ENCODE results near the gene SYDE2.
"Not testable (repeated sequence)": the region's sequence is repeated elsewhere in the genome, so short reads cannot be mapped to it uniquely, and the experiment has no call there.

The SYDE2 gene

DNA sequence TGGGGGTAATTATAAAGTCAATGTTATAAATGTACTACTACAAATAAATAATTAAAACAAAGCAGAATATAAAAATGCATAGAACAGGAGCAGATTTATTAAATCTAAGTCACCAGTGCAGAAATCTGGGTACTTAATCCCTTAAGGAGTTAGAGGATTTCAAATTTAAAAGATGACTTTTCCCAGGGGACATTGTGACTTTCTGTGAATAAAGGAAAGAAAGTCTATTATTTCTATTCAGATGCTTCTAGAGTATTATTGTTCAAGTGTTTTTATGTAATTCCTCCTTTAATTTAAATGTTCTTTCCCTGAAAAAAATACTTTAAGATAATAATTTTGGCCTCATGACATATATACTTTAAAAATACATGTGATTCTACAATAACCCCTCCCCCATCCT is 43.4 kb downstream of the SYDE2 start:
- no peak for DNase-seq

DNA sequence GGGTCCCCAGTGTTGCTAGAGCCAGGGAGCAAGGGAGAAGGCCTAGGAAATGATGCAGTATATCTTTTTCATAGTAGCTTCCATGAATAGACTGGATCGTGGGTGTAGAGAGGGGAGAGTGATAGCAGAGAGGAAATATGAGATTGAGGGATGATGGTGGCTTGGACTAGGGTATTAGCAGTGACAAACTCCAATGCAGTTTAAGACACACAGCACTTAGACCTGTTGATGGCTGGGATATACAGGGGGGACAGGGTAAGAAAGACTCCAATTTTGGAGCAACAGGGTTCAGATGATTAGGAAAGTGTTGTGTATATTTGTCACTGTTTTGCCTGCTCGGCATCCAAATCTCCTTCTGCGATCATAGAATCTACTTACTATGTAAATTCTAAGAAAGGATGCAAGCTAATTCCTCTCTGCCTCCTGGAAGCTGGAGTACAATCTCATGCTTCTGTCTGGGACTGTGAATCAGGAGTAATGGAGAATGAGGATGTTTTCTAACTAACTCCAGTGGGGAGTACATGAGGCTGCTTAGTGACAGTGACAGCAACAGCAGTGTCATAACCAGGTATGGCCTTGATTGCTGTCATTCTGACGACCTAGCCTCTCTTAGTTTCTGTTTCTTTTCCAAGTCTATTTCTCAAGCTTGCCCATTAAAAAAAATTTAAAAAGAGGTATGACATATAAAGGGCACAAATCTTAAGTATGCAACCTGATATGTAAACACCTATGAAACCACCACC is 47.5 kb downstream of the SYDE2 start:
- no peak for DNase-seq

GRCh38 chr1:85151446-85151845 is 49.4 kb downstream of the SYDE2 start:
- DNase-seq: no peak

- no peak for DNase-seq
Observed at GRCh38 chr1:85149805-85150204, 51.0 kb downstream of the SYDE2 start.

DNA sequence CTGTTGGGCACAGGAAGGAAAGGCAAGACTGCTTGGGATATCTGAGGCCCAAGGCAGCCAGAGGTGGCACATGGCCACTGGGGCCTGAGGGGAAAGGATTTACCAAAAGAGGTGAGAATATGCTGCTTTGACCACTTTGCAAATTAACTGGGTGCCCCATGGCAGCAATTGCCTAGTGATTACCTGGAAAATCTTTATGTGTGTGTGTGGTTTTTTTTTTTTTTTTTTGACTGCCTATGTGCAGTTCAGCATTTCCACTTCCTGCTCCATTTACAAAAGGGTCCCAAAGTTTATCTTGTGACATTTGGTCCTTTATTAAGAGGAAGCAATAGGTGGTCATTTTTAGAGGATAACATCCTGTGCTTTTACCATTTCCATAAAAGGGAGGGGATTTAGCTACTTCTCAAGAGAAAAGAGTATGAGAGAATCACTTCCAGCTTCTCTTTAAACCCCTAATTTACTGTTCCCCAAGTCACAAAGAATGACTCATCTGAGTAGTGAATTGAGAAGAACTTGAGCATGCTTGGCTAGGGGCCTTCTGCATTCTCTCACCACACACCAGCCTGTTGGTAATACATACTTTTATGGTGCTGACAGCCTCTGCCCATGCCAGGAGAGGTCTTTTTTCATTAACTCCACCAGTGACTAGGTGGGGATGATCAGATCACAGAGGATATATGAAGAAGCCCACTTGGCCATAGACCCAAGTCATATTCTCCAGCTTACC is 52.1 kb downstream of the SYDE2 start:
- no peak for DNase-seq

DNA sequence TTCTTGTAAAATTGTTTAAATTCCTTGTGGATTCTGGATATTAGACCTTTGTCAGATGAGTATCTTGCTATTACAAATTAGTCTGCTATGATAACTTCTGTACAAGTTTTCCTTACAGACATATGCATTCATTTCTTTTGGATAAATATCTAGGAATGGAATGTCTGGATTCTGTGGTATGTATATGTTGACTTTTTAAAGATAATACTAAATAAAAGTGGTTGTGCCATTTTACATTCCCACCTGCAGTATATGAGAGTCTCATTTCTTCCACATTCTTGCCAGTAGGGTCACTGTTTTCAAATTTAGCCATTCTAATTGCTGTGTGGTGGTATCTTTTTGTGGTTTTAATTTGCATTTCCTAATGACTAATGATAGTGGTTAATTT is 53.9 kb downstream of the SYDE2 start:
- DNase-seq: no peak

- not testable (repeated sequence) for DNase-seq
Observed at GRCh38 chr1:85146298-85146971, 54.4 kb downstream of the SYDE2 start.

DNA sequence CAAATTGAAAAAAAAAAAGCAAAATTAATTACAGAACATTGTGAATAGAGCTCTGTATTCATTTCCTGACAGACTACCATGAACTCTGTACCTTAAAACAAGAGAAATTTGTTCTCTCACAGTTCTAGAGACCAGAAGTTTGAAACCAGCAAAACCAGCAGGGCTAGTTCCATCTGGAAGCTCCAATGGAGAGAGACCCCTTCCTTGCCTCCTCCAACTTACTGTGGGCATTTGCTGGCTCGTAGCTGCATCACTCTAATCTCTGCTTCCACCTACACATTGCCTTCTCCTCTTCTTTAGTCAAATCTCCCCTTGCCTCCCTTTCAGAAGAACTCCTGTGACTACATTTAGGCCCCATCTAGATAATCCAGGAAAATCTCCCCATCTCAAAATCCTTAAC is 56.5 kb downstream of the SYDE2 start:
- no peak for DNase-seq

DNA sequence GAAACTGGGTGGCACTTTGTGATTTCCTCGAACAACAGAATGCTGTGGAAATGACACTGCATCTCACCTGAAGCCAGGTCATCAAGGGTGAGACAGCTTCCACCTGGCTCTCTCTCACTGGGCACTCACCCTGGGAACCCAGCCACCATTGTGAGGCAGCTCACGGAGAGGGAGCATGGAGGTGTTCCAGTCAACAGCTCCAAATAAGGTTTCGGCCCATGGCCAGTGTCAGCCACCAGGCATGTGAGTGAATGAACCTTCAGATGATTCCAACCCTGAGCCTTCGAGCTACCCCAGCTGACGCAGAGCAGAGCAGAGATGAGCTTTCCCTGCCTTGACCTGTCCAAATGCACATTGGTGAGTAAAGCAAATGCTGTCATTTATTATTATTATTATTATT is 58.1 kb downstream of the SYDE2 start:
- DNase-seq: no peak

- not testable (repeated sequence) for DNase-seq
Observed at GRCh38 chr1:85138439-85138838, 62.4 kb downstream of the SYDE2 start.

DNA sequence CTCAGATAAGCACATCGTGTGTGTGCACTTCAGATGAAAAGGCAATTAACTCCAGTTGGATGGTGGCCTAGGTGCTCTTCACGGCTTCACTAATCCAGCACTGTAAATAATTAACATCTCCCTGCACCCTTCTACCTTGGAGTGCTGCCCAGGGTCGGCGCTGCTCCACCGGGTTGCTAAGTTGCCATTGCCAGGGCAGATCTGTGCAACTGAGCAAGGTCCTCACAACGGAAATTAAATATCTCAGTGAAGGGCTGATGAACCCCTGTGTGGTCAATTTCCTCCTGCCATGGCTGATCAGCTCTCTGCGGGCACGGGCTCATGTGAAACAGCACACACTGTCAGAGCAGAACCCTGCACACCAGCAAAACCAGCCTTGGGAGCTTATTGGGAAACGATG is 63.2 kb downstream of the SYDE2 start:
- DNase-seq: peak; percentile 89

- DNase-seq: peak; percentile 51
Observed at GRCh38 chr1:85135392-85135798, 65.4 kb downstream of the SYDE2 start.

GRCh38 chr1:85134583-85135391 is 66.0 kb downstream of the SYDE2 start:
- peak; percentile 61 for DNase-seq

DNA sequence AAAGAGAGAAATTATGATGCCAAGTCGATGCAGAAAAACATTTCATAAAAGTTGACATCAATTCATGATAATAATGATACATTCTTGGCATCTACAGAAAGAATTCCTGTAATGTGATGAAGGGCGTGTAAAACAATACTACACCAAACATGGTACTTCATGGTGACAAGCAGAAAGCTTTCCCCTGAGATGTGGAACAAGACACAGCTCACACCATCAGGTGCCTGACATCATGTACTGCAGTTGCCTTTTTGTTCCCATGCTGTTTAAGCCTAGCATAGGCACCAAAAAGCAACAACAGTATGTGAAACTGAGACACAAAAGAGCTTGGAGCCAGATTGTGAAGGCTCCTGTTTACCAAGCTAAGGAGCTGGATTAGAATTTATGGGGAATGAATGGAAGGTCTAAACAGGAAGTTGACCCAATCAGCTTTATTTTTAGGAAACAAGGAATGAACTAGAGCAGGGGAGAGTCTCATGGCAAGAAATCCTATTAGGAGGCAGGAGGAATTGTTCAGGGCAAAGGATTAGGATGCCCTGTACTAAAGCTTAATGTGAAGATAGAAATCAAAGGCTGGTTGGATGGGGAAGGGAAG is 67.2 kb downstream of the SYDE2 start:
- DNase-seq: no peak

DNA sequence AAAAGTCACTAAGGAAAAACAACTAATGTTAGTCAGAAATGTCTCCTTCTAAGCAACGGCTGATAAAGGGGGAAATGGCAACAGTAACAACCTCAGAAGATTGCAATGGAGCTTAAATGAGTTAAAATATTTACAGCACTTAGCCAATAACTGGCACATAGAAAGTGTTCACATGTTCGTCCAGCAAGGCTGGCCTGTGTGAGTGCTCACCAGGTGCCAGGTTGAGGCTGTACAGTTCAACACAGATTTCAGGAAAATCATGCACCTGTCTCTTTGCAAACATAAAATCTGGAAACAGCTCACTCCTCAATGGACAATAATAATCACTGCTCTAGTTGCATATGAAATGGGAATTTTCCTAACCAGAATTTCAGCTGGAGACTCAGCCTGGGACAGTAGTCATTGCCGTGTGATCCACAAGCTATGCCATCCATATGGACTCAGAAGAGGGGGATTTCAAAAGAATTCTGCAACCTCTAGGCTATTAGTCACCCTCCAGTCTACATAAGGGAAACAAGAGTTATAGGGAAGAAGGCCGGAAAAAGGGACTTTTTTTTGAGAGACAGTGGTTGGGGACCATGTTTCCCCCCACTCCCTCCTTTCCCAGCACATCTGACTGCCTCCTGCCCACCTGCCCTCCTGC is 68.6 kb downstream of the SYDE2 start:
- no peak for DNase-seq

GRCh38 chr1:85128316-85128715 is 72.5 kb downstream of the SYDE2 start:
- DNase-seq: no peak

DNA sequence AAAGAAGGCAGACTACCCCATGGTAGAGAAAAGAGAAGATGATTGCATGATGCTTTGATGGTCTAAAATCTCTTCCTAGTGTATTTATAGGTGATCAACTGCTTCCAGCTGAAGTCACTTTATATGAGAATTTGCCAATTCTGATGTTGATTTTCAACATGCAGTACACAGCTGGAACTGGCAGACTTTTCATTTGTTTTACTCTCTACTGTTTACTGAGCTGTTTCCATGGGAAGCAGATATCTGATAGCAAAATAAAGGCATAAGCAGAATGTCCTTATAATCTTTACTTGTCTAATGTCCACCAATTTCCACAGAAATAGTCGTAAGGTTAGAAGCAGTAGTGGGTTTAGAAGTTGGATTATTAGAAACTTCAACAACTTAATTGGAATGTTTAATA is 74.9 kb downstream of the SYDE2 start:
- no peak for DNase-seq

- DNase-seq: peak; percentile 33
Observed at GRCh38 chr1:85124091-85124490, 76.7 kb downstream of the SYDE2 start.

DNA sequence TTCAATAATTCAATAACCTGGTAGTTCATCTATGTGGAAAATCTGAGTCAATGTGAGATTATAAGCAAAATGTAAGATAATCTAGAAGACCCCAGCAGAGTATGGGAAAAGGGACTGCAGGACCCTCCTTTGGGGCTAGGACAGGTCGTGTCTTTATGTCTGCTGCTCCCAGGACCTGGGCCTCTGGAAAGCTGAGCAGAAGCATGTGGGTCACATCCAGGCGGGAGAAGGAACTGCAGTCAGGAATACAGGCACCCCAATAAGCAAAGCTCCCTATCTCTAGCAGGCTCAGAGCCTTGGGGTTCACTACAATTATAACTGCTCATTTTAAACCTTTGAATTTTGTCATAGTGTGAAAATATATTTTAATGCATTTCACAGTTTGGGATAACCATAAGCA is 78.6 kb downstream of the SYDE2 start:
- no peak for DNase-seq

DNA sequence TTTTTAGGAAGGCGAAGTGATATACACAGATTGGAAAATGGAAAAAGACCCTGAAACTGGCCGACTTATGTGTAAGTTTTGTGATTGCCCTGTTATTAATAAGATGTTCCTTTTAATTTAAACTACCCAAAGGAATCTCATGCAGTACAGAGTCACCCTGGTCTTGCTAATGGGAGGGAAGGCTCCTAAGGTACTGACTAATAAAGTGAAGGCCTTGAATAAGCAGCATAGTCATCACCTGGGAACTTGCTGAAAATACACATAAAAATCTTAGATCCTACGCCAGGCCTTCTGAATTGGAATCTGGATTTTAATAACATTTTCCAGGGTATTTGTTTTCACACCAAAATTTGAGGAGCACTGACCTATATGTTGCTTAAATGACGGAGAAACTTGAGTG is 79.1 kb downstream of the SYDE2 start:
- no peak for DNase-seq

- no peak for DNase-seq
Observed at GRCh38 chr1:85118751-85119150, 82.1 kb downstream of the SYDE2 start.

DNA sequence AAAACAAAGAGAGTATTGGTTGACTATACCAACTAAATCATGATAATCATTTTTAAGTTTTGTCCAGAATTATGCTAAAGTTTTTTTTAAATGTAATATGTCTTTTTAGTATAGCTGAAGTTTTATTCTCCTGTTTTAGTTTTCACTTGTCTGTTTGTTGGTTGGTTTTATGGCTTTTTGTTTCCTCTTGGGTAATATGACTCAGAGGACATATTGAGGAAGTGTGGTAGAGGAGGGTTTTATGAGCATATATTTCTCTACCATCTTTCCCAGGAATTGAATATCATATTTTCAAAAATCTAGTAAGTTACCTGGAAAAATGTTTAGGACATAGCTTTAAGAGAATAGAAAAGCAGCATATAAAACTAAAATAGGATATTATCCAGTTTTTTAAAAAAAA is 84.0 kb downstream of the SYDE2 start:
- DNase-seq: no peak

Data from NCI-H2107 (cell line).